ENCODE measurements around the gene EPYC.
"Not testable (repeated sequence)": the region's sequence is repeated elsewhere in the genome, so short reads cannot be mapped to it uniquely, and the experiment has no call there.

Gene EPYC

DNA sequence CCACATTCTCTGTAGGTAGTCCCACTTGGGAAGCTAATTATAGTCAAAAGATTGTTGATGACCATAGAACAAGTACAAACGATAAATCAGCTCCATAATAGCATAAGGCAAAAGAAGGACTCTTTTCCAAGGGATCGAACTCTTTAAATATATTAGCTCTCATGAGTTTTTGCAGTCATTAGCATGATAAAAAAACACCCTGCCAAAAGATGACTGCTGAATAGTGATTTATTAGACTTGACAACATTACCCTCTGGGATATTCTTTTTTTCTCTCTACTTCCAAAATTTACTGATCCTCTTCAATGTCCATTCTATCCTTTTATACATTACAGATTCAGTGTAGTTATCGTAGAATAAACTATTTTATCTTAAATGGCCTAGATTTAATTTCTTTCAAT, 14.2 kb downstream of the EPYC start:
- H3K4me1 ChIP-seq: no peaks in the 10 kb centered on the region
- TF ChIP-seq, protein P1, sequence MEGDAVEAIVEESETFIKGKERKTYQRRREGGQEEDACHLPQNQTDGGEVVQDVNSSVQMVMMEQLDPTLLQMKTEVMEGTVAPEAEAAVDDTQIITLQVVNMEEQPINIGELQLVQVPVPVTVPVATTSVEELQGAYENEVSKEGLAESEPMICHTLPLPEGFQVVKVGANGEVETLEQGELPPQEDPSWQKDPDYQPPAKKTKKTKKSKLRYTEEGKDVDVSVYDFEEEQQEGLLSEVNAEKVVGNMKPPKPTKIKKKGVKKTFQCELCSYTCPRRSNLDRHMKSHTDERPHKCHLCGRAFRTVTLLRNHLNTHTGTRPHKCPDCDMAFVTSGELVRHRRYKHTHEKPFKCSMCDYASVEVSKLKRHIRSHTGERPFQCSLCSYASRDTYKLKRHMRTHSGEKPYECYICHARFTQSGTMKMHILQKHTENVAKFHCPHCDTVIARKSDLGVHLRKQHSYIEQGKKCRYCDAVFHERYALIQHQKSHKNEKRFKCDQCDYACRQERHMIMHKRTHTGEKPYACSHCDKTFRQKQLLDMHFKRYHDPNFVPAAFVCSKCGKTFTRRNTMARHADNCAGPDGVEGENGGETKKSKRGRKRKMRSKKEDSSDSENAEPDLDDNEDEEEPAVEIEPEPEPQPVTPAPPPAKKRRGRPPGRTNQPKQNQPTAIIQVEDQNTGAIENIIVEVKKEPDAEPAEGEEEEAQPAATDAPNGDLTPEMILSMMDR (IDR thresholded peaks at IDR 0.05): no peak
- intact Hi-C loops (cut with DNase I; ENCODE audit: low total_unique reads): no loop called here
- no peaks in the 10 kb centered on the region for H3K36me3 ChIP-seq
- no peaks in the 10 kb centered on the region for H3K9me3 ChIP-seq
- no peak overlapping the region for H3K4me3 ChIP-seq
- H3K27ac ChIP-seq: no peak overlapping the region
- H3K27me3 ChIP-seq: no peaks in the 10 kb centered on the region
- no peak for DNase-seq

DNA sequence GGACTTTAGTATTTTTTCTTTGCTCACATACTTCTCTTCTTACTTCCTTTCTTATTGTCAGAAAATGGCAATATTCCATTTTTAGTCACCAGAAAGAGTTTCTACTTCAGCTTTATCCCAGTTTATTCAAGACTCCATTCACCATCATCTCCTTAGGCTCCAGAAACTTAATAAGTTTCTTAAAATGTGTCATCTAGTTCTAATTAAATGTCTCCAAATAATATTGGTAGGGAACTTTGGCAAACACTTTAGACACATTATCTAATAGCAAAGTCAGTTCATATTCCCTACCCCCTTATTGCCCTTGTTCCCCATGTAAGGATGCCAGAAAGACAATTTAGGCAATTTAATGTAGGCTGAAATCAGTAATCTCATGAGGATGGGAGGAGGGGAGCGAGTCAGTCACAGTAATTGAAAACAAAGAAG, 15.1 kb downstream of the EPYC start:
- TF ChIP-seq, protein P1 (IDR thresholded peaks at IDR 0.05): no peak
- no peaks in the 10 kb centered on the region for H3K27me3 ChIP-seq
- DNase-seq: no peak
- H3K4me1 ChIP-seq: no peaks in the 10 kb centered on the region
- no peaks in the 10 kb centered on the region for H3K36me3 ChIP-seq
- intact Hi-C loops (cut with DNase I; ENCODE audit: low total_unique reads): loop anchor here (10.0 kb wide), 1 partner anchor 1665 kb away; no protein-coding TSS in a partner anchor
- no peak overlapping the region for H3K27ac ChIP-seq
- H3K9me3 ChIP-seq: no peaks in the 10 kb centered on the region
- H3K4me3 ChIP-seq: no peak overlapping the region

- Histone ChIP-seq H3K4me1 (no peaks in the 10 kb centered on the region), H3K4me3 (no peak overlapping the region), H3K36me3 (no peaks in the 10 kb centered on the region), H3K27me3 (no peaks in the 10 kb centered on the region), H3K9me3 (no peaks in the 10 kb centered on the region), H3K27ac (no peak overlapping the region)
- TF ChIP-seq, protein P1 (IDR thresholded peaks at IDR 0.05): no peak
- DNase-seq: no peak
- intact Hi-C loops (cut with DNase I; ENCODE audit: low total_unique reads): loop anchor here (10.0 kb wide), 1 partner anchor 1667 kb away; no protein-coding TSS in a partner anchor
Measured at GRCh38 chr12:90987520-90987919, 17.3 kb downstream of the EPYC start.

GRCh38 chr12:90987101-90987500, 17.7 kb downstream of the EPYC start:
- Histone ChIP-seq H3K27me3 (no peaks in the 10 kb centered on the region), H3K9me3 (no peaks in the 10 kb centered on the region), H3K4me3 (no peak overlapping the region), H3K36me3 (no peaks in the 10 kb centered on the region), H3K27ac (no peak overlapping the region), H3K4me1 (no peaks in the 10 kb centered on the region)
- no peak for DNase-seq
- intact Hi-C loops (cut with DNase I; ENCODE audit: low total_unique reads): loop anchor here (10.0 kb wide), 1 partner anchor 1668 kb away; no protein-coding TSS in a partner anchor
- TF ChIP-seq, protein P1 (IDR thresholded peaks at IDR 0.05): no peak

DNA sequence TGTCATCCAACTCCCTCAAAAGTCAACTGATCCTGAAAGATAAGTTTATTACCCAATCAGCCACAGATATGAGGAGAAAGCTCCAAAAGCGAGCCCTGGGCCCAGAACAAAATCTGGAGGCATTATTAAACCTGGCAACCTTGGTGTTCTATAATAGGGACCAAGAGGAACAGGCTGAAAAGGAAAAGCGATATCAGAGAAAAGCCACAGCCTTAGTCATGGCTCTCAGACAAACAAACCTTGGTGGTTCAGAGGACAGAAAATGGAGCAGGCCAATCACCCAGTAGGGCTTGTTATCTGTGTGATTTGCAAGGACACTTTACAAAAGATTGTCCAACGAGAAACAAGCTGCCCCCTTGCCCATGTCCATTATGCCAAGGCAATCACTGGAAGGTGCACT, 19.4 kb downstream of the EPYC start:
- not testable (repeated sequence) for H3K36me3 ChIP-seq
- intact Hi-C loops (cut with DNase I; ENCODE audit: low total_unique reads): loop anchor here (10.0 kb wide), 1 partner anchor 1669 kb away; no protein-coding TSS in a partner anchor

GRCh38 chr12:90984114-90984513, 20.7 kb downstream of the EPYC start:
- Histone ChIP-seq H3K27me3 (no peaks in the 10 kb centered on the region), H3K27ac (no peak overlapping the region), H3K9me3 (no peaks in the 10 kb centered on the region), H3K4me1 (no peaks in the 10 kb centered on the region), H3K36me3 (no peaks in the 10 kb centered on the region), H3K4me3 (no peak overlapping the region)
- intact Hi-C loops (cut with DNase I; ENCODE audit: low total_unique reads): loop anchor here (10.0 kb wide), 1 partner anchor 1671 kb away; no protein-coding TSS in a partner anchor
- TF ChIP-seq, protein P1 (IDR thresholded peaks at IDR 0.05): no peak
- no peak for DNase-seq

More for the DNA sequence above, 19.4 kb downstream of the EPYC start:
- H3K4me1 ChIP-seq, H3K4me3 ChIP-seq, H3K9me3 ChIP-seq, H3K27me3 ChIP-seq, H3K27ac ChIP-seq, DNase-seq: not testable (repeated sequence)
